HCT116 (cell line): Measurements from ENCODE around the gene PLEKHA5. TPM values are rescaled to one million over a fixed set of nuclear protein-coding genes. Genes with fewer than 3 reads are reported as not detected.

Experiments
- ATAC-seq: fragments of 200-7000 bp; cut with Tn5 transposase; 2 replicates; pipeline ENCODE4 v1.9.1; 2020; ENCODE audit warnings: mild to moderate bottlenecking, moderate library complexity
- BruUV-seq: library from RNA; stranded (reverse); fragments of 400-500 nt; replicated peaks from 2 replicates; lab custom pipeline; 2021; lab: Mats Ljungman, UMichigan
- CTCF ChIA-PET: fragments of 300-600 bp; sonication (Branson Sonifier 250); formaldehyde crosslinking; loops from one replicate; lab custom pipeline; 2021; ENCODE audit warnings: antibody characterized with exemption; lab: Charles Lee
- POLR2A ChIA-PET: fragments of 300-600, 350-600 bp; sonication (Branson Sonifier 250); formaldehyde crosslinking; loops from one replicate; lab custom pipeline; 2021; ENCODE audit warnings: antibody characterized with exemption; lab: Charles Lee
- RAD21 ChIA-PET, 2 experiments: fragments of 300-600 bp; sonication (Branson Sonifier 250); formaldehyde crosslinking; loops; one replicate each; lab custom pipeline; 2023; ENCODE audit warnings: low total read pairs in 2 of 2; ENCODE audit not compliant: uncharacterized antibody in 2 of 2, unreplicated experiment in 2 of 2, low non-redundant PET in 1 of 2; lab: Charles Lee
- DNase-seq: peaks from one replicate; pipeline ENCODE4 v3.0.0-alpha.2; 2010; ENCODE audit warnings: low read depth, low spot score
- H2AFZ ChIP-seq: fragments of 200-600 bp; shearing (Covaris generic), sonication (generic); 2 replicates; pipeline ENCODE4 v1.6.1; 2017; ENCODE audit warnings: low read depth, mixed run types, mixed read lengths, antibody characterized with exemption, low read length; ENCODE audit not compliant: poor library complexity, severe bottlenecking
- H3K27ac ChIP-seq: 2 replicates; pipeline ENCODE4 v1.5.1; 2012; ENCODE audit warnings: low read depth, low read length
- H3K27me3 ChIP-seq: fragments of 200-600 bp; sonication (generic); 2 replicates; pipeline ENCODE4 v1.6.1; 2016; ENCODE audit warnings: mixed run types, low read length, mixed read lengths; ENCODE audit not compliant: insufficient read depth
- H3K36me3 ChIP-seq, 2 experiments: fragments of 200-500 bp in 1 of 2; fragments of 200-600 bp in 1 of 2; sonication (Bioruptor generic) in 1 of 2; sonication (generic) in 1 of 2; 2 replicates each; pipeline versions ENCODE4 v1.5.1 to v1.6.1; 2014 to 2016; ENCODE audit warnings: low read length in 2 of 2, inconsistent platforms in 1 of 2, mixed read lengths in 1 of 2, mixed run types in 1 of 2; ENCODE audit not compliant: insufficient read depth in 2 of 2, control insufficient read depth in 1 of 2
- H3K4me1 ChIP-seq, 2 experiments: fragments of 200-600 bp in 1 of 2; sonication (generic) in 1 of 2; 2 replicates each; pipeline versions ENCODE4 v1.5.1 to v1.6.1; 2012 to 2017; ENCODE audit warnings: low read length in 2 of 2, inconsistent platforms in 1 of 2, mild to moderate bottlenecking in 1 of 2, mixed read lengths in 1 of 2, mixed run types in 1 of 2, moderate library complexity in 1 of 2; ENCODE audit not compliant: insufficient read depth in 2 of 2, control insufficient read depth in 1 of 2
- H3K4me2 ChIP-seq: fragments of 200-600 bp; sonication (generic); 2 replicates; pipeline ENCODE4 v1.6.1; 2017; ENCODE audit warnings: mixed run types, low read length, mixed read lengths
- H3K4me3 ChIP-seq, 2 experiments: fragments of 200-600 bp in 1 of 2; sonication (generic) in 1 of 2; replicated peaks in 1 of 2; 2 replicates each; pipeline ENCODE4 v1.5.1; 2011 to 2016; ENCODE audit warnings: low read length in 2 of 2, control low read depth in 1 of 2, low read depth in 1 of 2, mild to moderate bottlenecking in 1 of 2, mixed read lengths in 1 of 2, mixed run types in 1 of 2
- H3K79me2 ChIP-seq: fragments of 200-600 bp; sonication (generic); 2 replicates; pipeline ENCODE4 v1.6.1; 2017; ENCODE audit warnings: mild to moderate bottlenecking, mixed run types, low read length, moderate library complexity, mixed read lengths; ENCODE audit not compliant: insufficient read depth
- H3K9ac ChIP-seq: fragments of 200-600 bp; sonication (generic); 2 replicates; pipeline ENCODE4 v1.6.1; 2016; ENCODE audit warnings: low read length, mixed read lengths
- H3K9me2 ChIP-seq: fragments of 200-600 bp; sonication (generic), shearing (Covaris generic); 2 replicates; pipeline ENCODE4 v1.6.1; 2017; ENCODE audit warnings: mixed run types, mild to moderate bottlenecking, moderate library complexity; ENCODE audit not compliant: insufficient read depth
- H3K9me3 ChIP-seq, 2 experiments: fragments of 200-500 bp in 1 of 2; fragments of 200-600 bp in 1 of 2; sonication (Bioruptor generic) in 1 of 2; sonication (generic) in 1 of 2; 2 replicates each; pipeline ENCODE4 v1.6.1; 2014 to 2017; ENCODE audit warnings: low read length in 2 of 2, mixed read lengths in 2 of 2, inconsistent platforms in 1 of 2, low read depth in 1 of 2, mild to moderate bottlenecking in 1 of 2, mixed run types in 1 of 2, moderate library complexity in 1 of 2; ENCODE audit not compliant: control insufficient read depth in 1 of 2, insufficient read depth in 1 of 2
- H4K20me1 ChIP-seq: fragments of 200-600 bp; sonication (generic), shearing (Covaris generic); 2 replicates; pipeline ENCODE4 v1.6.1; 2017; ENCODE audit warnings: mixed run types, mild to moderate bottlenecking, moderate library complexity; ENCODE audit not compliant: insufficient read depth
- CBX3 ChIP-seq: IDR thresholded peaks from 2 replicates; pipeline ENCODE4 v1.6.1; 2012; ENCODE audit warnings: low read depth
- FOSL1 ChIP-seq: IDR thresholded peaks from 2 replicates; pipeline ENCODE4 v1.6.1; 2012; ENCODE audit warnings: low read depth
- JUND ChIP-seq: IDR thresholded peaks from 2 replicates; pipeline ENCODE4 v1.6.1; 2012
- SIN3A ChIP-seq: IDR thresholded peaks from 2 replicates; pipeline ENCODE4 v1.6.1; 2012; ENCODE audit warnings: low read depth
- SP1 ChIP-seq: IDR thresholded peaks from 2 replicates; pipeline ENCODE4 v1.6.1; 2012; ENCODE audit warnings: low read depth
- TCF7L2 ChIP-seq: IDR thresholded peaks from 2 replicates; pipeline ENCODE4 v1.7.0; 2011; ENCODE audit warnings: borderline replicate concordance, inconsistent platforms; ENCODE audit not compliant: insufficient read depth, insufficient read length; ENCODE audit errors: extremely low read depth
- ZFX ChIP-seq: fragments of 450-650 bp; IDR thresholded peaks from 2 replicates; pipeline ENCODE4 v1.6.1; 2017
- ZNF274 ChIP-seq: fragments of 200-500 bp; sonication (Bioruptor generic); IDR thresholded peaks from 2 replicates; pipeline ENCODE4 v1.6.1; 2014; ENCODE audit warnings: mild to moderate bottlenecking, low read depth, low read length, inconsistent platforms
- intact Hi-C: fragments of 100-400 bp; cut with micrococcal nuclease; formaldehyde crosslinking; loops from 2 replicates; pipeline ENCODE4 v1.10.0; 2022
- total RNA-seq: library from RNA; stranded (reverse); gene quantifications from one replicate; pipeline ENCODE4 v1.2.1, GENCODE V29; 2021; ENCODE audit not compliant: unreplicated experiment
- TF ChIP-seq, protein P1 (sequence below), 3 experiments: fragments of 200-600 bp in 1 of 3; sonication (generic) in 1 of 3; IDR thresholded peaks in 2 of 3; conservative IDR thresholded peaks in 1 of 3; 2 replicates each; pipeline ENCODE4 v1.5.1; 2012 to 2017; ENCODE audit warnings: low read depth in 2 of 3, low read length in 2 of 3, antibody characterized with exemption in 1 of 3, borderline replicate concordance in 1 of 3, control low read depth in 1 of 3, mild to moderate bottlenecking in 1 of 3, mixed read lengths in 1 of 3, mixed run types in 1 of 3, moderate library complexity in 1 of 3; ENCODE audit not compliant: insufficient read depth in 1 of 3
- TF ChIP-seq, protein P2 (sequence below): IDR thresholded peaks from 2 replicates; pipeline ENCODE4 v1.6.1; 2012
- TF ChIP-seq, protein P3 (sequence below): IDR thresholded peaks from 2 replicates; pipeline ENCODE4 v1.6.1; 2012; ENCODE audit warnings: low read depth
- TF ChIP-seq, protein P4 (sequence below): IDR thresholded peaks from 2 replicates; pipeline ENCODE4 v1.6.1; 2012

The PLEKHA5 gene
- total RNA-seq, 1 experiment from 2014 or later, result 18.9 TPM

DNA sequence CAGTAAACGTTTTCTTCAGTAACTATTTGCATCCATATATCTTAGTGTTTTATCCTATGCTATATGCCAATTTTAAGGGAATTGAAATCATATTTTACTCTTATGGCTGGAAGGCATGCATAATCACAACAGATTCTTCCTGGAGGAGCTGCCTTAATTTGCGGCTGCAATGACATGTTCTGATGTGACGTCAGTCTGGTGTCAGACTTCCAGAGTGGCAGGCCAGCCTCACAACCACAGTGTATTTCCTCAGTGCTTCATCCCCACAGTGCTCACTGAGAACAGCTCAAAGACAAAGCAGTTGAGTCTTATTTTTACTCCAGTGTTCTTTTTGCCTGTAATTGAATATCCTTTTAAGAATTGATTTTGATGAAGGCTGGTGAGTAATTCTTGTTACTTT lies 107.1 kb downstream of the PLEKHA5 start:
- Histone ChIP-seq H4K20me1 (peaks cover 4% of the 10 kb centered on the region; the same call in 1 of the 2 replicates), H3K36me3 (no peaks in the 10 kb centered on the region), H3K79me2 (peaks cover 18% of the 10 kb centered on the region), H3K4me1 (no peaks in the 10 kb centered on the region), H3K9me3 (no peaks in the 10 kb centered on the region), H3K4me3 (no peak overlapping the region), H3K27me3 (no peaks in the 10 kb centered on the region), H3K27ac (no peak overlapping the region), H3K9ac (no peak overlapping the region), H3K4me2 (no peak overlapping the region), H3K9me2 (no peaks in the 10 kb centered on the region), H2AFZ (no peak overlapping the region)
- no peak for TF ChIP-seq FOSL1
- TF ChIP-seq JUND, result no peak
- TF ChIP-seq SP1, result no peak
- TF ChIP-seq, protein P1, sequence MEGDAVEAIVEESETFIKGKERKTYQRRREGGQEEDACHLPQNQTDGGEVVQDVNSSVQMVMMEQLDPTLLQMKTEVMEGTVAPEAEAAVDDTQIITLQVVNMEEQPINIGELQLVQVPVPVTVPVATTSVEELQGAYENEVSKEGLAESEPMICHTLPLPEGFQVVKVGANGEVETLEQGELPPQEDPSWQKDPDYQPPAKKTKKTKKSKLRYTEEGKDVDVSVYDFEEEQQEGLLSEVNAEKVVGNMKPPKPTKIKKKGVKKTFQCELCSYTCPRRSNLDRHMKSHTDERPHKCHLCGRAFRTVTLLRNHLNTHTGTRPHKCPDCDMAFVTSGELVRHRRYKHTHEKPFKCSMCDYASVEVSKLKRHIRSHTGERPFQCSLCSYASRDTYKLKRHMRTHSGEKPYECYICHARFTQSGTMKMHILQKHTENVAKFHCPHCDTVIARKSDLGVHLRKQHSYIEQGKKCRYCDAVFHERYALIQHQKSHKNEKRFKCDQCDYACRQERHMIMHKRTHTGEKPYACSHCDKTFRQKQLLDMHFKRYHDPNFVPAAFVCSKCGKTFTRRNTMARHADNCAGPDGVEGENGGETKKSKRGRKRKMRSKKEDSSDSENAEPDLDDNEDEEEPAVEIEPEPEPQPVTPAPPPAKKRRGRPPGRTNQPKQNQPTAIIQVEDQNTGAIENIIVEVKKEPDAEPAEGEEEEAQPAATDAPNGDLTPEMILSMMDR (IDR thresholded peaks at IDR 0.05 in 2 of 3, conservative IDR thresholded peaks at IDR 0.05 in 1 of 3; ENCODE audit: borderline replicate concordance in 1 of 3, insufficient read depth in 1 of 3, low read depth in 2 of 3, low read length in 2 of 3), result no peak
- TF ChIP-seq, protein P2, sequence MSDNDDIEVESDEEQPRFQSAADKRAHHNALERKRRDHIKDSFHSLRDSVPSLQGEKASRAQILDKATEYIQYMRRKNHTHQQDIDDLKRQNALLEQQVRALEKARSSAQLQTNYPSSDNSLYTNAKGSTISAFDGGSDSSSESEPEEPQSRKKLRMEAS, result no peak
- TF ChIP-seq, protein P3, sequence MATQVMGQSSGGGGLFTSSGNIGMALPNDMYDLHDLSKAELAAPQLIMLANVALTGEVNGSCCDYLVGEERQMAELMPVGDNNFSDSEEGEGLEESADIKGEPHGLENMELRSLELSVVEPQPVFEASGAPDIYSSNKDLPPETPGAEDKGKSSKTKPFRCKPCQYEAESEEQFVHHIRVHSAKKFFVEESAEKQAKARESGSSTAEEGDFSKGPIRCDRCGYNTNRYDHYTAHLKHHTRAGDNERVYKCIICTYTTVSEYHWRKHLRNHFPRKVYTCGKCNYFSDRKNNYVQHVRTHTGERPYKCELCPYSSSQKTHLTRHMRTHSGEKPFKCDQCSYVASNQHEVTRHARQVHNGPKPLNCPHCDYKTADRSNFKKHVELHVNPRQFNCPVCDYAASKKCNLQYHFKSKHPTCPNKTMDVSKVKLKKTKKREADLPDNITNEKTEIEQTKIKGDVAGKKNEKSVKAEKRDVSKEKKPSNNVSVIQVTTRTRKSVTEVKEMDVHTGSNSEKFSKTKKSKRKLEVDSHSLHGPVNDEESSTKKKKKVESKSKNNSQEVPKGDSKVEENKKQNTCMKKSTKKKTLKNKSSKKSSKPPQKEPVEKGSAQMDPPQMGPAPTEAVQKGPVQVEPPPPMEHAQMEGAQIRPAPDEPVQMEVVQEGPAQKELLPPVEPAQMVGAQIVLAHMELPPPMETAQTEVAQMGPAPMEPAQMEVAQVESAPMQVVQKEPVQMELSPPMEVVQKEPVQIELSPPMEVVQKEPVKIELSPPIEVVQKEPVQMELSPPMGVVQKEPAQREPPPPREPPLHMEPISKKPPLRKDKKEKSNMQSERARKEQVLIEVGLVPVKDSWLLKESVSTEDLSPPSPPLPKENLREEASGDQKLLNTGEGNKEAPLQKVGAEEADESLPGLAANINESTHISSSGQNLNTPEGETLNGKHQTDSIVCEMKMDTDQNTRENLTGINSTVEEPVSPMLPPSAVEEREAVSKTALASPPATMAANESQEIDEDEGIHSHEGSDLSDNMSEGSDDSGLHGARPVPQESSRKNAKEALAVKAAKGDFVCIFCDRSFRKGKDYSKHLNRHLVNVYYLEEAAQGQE, result no peak
- TF ChIP-seq, protein P4, sequence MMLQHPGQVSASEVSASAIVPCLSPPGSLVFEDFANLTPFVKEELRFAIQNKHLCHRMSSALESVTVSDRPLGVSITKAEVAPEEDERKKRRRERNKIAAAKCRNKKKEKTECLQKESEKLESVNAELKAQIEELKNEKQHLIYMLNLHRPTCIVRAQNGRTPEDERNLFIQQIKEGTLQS, result no peak
- TF ChIP-seq ZNF274, result no peak
- no peak for TF ChIP-seq ZFX
- TF ChIP-seq TCF7L2, result no peak
- TF ChIP-seq CBX3, result no peak
- TF ChIP-seq SIN3A, result no peak
- no TSS peak for BruUV-seq
- intact Hi-C loops, result no loop called here
- POLR2A ChIA-PET, result no interaction called here
- no peak for ATAC-seq
- RAD21 ChIA-PET, result no interaction called here
- DNase-seq, result no peak
- CTCF ChIA-PET, result no interaction called here
